ENCODE results near the gene SOD2. TPM values are rescaled to one million over a fixed set of nuclear protein-coding genes. Genes with fewer than 3 reads are reported as not detected.

SOD2 gene
- total RNA-seq (94.7 and 97.6 TPM in 2 replicates), polyA plus RNA-seq (66.0 and 78.5 TPM in 2 replicates), polyA minus RNA-seq (90.7 and 91.1 TPM in 2 replicates)
- total RNA-seq (2013), result 106 TPM

DNA sequence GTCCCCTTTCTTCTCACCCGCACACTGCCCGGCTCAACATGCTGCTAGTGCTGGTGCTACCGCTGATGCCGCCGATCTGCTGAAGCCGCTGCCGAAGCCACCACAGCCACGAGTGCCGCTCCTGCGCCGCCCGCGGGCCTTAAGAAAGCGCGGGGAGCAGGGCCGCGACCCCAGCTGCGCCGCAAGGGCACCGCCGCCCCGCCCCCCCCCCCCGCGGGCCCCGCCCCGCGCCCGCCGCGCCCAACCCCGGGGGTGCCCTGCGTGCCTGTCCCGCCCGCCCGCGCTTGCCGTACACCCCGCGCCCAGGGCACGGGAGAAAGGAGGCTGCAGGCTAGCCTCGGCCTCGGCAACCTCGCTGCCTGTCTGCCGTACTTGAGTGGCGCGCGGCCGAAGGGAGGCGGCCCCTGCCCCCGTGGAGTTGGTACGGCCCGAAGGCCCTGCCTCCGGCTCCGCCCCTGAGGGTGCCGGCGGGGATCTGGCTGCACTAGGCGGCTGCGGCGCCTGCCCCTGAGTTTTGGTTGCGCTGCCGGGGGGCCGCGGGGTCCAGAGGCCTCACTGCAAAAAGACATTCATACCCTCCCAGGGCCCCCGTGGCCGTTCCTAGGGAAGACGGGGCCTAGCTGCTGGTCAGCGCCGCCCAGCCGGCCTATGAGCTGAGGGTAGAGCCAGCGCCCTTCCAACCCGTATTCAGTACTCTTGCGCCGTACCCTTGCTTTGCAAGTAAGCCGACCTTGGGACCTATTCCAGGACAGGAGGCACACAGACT is at the start of gene SOD2:
Gene SOD2, minus strand, starts transcription at position 114 of the 766 bp plus-strand sequence. Its CDS starts 74 bp downstream, at position 40.
- no peak for TF ChIP-seq EZH2 (IDR thresholded peaks at IDR 0.05; ENCODE audit: borderline replicate concordance, insufficient read depth, low read depth, low read length, poor library complexity, severe bottlenecking)
- TF ChIP-seq, protein P1, sequence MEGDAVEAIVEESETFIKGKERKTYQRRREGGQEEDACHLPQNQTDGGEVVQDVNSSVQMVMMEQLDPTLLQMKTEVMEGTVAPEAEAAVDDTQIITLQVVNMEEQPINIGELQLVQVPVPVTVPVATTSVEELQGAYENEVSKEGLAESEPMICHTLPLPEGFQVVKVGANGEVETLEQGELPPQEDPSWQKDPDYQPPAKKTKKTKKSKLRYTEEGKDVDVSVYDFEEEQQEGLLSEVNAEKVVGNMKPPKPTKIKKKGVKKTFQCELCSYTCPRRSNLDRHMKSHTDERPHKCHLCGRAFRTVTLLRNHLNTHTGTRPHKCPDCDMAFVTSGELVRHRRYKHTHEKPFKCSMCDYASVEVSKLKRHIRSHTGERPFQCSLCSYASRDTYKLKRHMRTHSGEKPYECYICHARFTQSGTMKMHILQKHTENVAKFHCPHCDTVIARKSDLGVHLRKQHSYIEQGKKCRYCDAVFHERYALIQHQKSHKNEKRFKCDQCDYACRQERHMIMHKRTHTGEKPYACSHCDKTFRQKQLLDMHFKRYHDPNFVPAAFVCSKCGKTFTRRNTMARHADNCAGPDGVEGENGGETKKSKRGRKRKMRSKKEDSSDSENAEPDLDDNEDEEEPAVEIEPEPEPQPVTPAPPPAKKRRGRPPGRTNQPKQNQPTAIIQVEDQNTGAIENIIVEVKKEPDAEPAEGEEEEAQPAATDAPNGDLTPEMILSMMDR (IDR thresholded peaks at IDR 0.05), result no peak
- peak within 1 kb of the TSS; percentile 62 to 89 (median 79) for H3K4me3 ChIP-seq (ENCODE audit: control extremely low read depth in 1 of 5, extremely low read depth in 1 of 5, insufficient read depth in 1 of 5, low read depth in 2 of 5, low read length in 4 of 5)
- H3K27me3 ChIP-seq (replicated peaks in 1 of 4; ENCODE audit: control extremely low read depth in 1 of 4, control insufficient read depth in 3 of 4, insufficient read depth in 4 of 4, low read length in 3 of 4), result no peaks in the 10 kb centered on the region
- H4K20me1 ChIP-seq (ENCODE audit: control insufficient read depth, insufficient read depth, low read length, poor library complexity, severe bottlenecking), result peaks cover 11% of the 10 kb centered on the region
- intact Hi-C loops (cut with micrococcal nuclease), result loop anchor here (1.0 to 10.0 kb wide), 5 partner anchors 34 to 1301 kb away; partner anchors contain the start of genes ACAT2, IGF2R, MAP3K4 and TCP1
- H3K27ac ChIP-seq (ENCODE audit: low read length in 2 of 2), result peak within 1 kb of the TSS; percentile 71 to 89
- Mint-ChIP-seq H3K27me3 (no peaks in the 10 kb centered on the region), H3K4me3 (peak within 1 kb of the TSS; percentile 93), H3K27ac (peak within 1 kb of the TSS; percentile 96), H3K9me3 (ENCODE audit: insufficient read depth) (no peaks in the 10 kb centered on the region), H3K4me1 (peaks cover 30% of the 10 kb centered on the region)
- peaks cover 28 to 34% of the 10 kb centered on the region in 2 donors for H3K4me1 ChIP-seq (ENCODE audit: control insufficient read depth in 2 of 2, insufficient read depth in 2 of 2, low read length in 2 of 2)
- H3K9ac ChIP-seq (ENCODE audit: low read length), result peak within 1 kb of the TSS; percentile 75
- H3K36me3 ChIP-seq (replicated peaks in 1 of 2; ENCODE audit: control extremely low read depth in 1 of 2, control insufficient read depth in 1 of 2, extremely low read depth in 1 of 2, insufficient read depth in 2 of 2, low read length in 1 of 2), result peaks cover 0 to 10% of the 10 kb centered on the region in 2 experiments
- WGBS (ENCODE audit: insufficient coverage), result under 1% methylated on average over 70 of the region's 74 CpGs
- ChIA-PET CTCF (interaction anchor here (1.1 to 4.1 kb wide), 8 partner anchors 10 to 160 kb away, joined by 4 to 32 read pairs (median 6); partner anchors contain the start of genes ACAT2, MRPL18, TCP1 and WTAP), POLR2A (interaction anchor here (0.5 to 5.4 kb wide), 8 partner anchors 10 to 100 kb away, joined by 3 to 58 read pairs (median 6); partner anchors contain the start of genes ACAT2, MRPL18, TCP1 and WTAP)
- H2AFZ ChIP-seq (ENCODE audit: insufficient read depth, low read depth, low read length, poor library complexity, severe bottlenecking), result peak within 1 kb of the TSS; percentile 86
- H3K4me2 ChIP-seq (replicated peaks; ENCODE audit: low read depth, low read length, poor library complexity, severe bottlenecking), result peak within 1 kb of the TSS; percentile 79
- DNase-seq (peak; percentile 94), ATAC-seq (ENCODE audit: low read depth) (peak; percentile 76)
- no peaks in the 10 kb centered on the region for H3K9me3 ChIP-seq (ENCODE audit: control extremely low read depth in 1 of 3, control insufficient read depth in 2 of 3, insufficient read depth in 1 of 3, low read length in 2 of 3)
- peaks cover 28% of the 10 kb centered on the region for H3K79me2 ChIP-seq (ENCODE audit: control insufficient read depth, insufficient read depth, low read length)

DNA sequence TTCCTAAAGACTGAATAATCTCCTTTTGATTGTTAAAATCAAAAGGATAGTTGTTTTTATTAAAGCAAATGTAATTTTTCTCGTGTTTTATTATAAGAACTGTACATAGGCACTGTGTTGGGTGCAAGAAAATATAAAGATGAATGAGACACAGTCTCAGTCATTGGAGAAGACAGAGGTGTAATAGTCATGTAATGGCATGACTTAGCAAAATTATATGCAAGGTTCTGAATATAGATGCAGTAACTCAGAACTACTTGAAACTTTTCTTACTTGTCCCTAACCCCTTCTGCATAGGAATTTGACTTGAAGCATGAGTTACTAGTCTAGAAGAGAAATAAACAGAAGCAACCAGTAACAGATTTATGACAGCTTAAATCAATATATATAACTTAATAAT is 49.1 kb upstream of the SOD2 start:
- no peaks in the 10 kb centered on the region for H3K9me3 ChIP-seq (ENCODE audit: control extremely low read depth in 1 of 3, control insufficient read depth in 2 of 3, insufficient read depth in 1 of 3, low read length in 2 of 3)
- no peak for DNase-seq
- Mint-ChIP-seq H3K27ac (no peak overlapping the region), H3K9me3 (ENCODE audit: insufficient read depth) (no peaks in the 10 kb centered on the region), H3K4me3 (no peak overlapping the region), H3K27me3 (no peaks in the 10 kb centered on the region), H3K4me1 (peaks cover 9% of the 10 kb centered on the region)
- peaks cover 53% of the 10 kb centered on the region for H4K20me1 ChIP-seq (ENCODE audit: control insufficient read depth, insufficient read depth, low read length, poor library complexity, severe bottlenecking)
- no peak overlapping the region for H3K4me3 ChIP-seq (ENCODE audit: control extremely low read depth in 1 of 5, extremely low read depth in 1 of 5, insufficient read depth in 1 of 5, low read depth in 2 of 5, low read length in 4 of 5)
- no peak overlapping the region for H2AFZ ChIP-seq (ENCODE audit: insufficient read depth, low read depth, low read length, poor library complexity, severe bottlenecking)
- TF ChIP-seq, protein P1 (IDR thresholded peaks at IDR 0.05), result no peak
- TF ChIP-seq EZH2 (IDR thresholded peaks at IDR 0.05; ENCODE audit: borderline replicate concordance, insufficient read depth, low read depth, low read length, poor library complexity, severe bottlenecking), result no peak
- POLR2A ChIA-PET, result no interaction called here
- H3K27ac ChIP-seq (ENCODE audit: low read length in 2 of 2), result no peak overlapping the region
- intact Hi-C loops (cut with micrococcal nuclease), result no loop called here
- no peak for ATAC-seq (ENCODE audit: low read depth)
- no CpG with 5 or more reads among the region's 1 CpG for WGBS (ENCODE audit: insufficient coverage)
- H3K79me2 ChIP-seq (ENCODE audit: control insufficient read depth, insufficient read depth, low read length), result peaks cover 78% of the 10 kb centered on the region
- no peak overlapping the region for H3K4me2 ChIP-seq (replicated peaks; ENCODE audit: low read depth, low read length, poor library complexity, severe bottlenecking)
- CTCF ChIA-PET, result interaction anchor here (1.3 kb wide), 1 partner anchor 21 kb away, joined by 5 read pairs; no protein-coding TSS in a partner anchor
- no peak overlapping the region for H3K9ac ChIP-seq (ENCODE audit: low read length)
- H3K36me3 ChIP-seq (replicated peaks in 1 of 2; ENCODE audit: control extremely low read depth in 1 of 2, control insufficient read depth in 1 of 2, extremely low read depth in 1 of 2, insufficient read depth in 2 of 2, low read length in 1 of 2), result peaks cover 15 to 87% of the 10 kb centered on the region in 2 experiments
- peaks cover 0 to 4% of the 10 kb centered on the region in 2 donors for H3K4me1 ChIP-seq (ENCODE audit: control insufficient read depth in 2 of 2, insufficient read depth in 2 of 2, low read length in 2 of 2)
- no peaks in the 10 kb centered on the region for H3K27me3 ChIP-seq (replicated peaks in 1 of 4; ENCODE audit: control extremely low read depth in 1 of 4, control insufficient read depth in 3 of 4, insufficient read depth in 4 of 4, low read length in 3 of 4)

Data from B cell (primary cell).